LNCAP (cell line): Measurements from ENCODE around the gene ST8SIA6.
A peak's percentile ranks its signal among the peaks of the same experiment; 100 is the strongest.

Source experiments
- CTCF ChIP-seq: fragments of 450-650 bp; IDR thresholded peaks from 2 replicates; pipeline ENCODE4 v1.5.1; 2017; ENCODE audit warnings: mild to moderate bottlenecking

ST8SIA6 gene

DNA sequence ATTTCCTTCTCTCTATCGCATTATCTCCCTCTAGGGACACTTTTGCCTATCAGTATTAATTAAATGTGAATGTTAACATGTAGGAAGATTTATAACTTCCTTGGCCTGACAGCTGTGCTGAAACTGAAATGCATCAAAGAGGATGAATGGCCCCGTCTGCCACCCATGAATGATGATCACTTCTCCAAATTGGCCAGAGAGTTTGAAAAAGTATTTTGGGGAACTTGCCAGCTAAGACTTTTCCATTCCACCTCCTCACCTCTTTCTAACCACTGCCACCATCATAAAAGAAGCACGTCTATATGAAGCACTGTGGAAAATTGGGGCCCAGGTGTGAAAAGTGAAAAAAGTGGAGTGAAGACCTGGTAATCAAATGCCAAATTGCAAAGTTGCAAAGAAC lies 25.4 kb upstream of the ST8SIA6 start:
- TF ChIP-seq CTCF = no peak

DNA sequence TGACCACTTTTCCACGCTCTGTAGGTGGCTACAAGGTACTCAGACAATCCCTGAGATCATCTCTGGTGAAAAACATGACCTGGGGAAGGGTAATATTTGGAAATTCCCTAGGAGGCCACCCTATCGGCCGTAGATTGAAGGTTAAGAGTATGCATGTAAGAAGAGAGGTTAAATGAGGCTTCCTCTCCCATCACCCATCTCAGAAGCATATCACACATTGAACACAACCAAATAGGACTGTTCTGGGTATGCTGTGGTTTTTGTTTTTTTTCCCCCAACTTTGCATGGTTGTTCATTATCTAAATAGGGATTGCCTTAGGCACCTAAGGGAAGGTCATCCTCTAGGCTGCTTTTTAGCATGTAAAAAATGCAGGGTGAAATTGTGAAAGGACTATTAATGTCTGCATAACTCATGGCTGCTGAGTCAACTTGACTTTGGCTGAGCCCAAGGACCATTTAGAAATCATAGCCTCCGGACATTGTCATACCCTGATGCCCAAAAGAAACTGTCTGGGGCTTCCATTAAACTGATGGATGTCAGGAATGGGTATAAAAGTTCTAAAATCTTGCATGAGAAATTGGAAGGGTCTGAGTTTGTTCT lies 24.7 kb upstream of the ST8SIA6 start:
- no peak for TF ChIP-seq CTCF

- TF ChIP-seq CTCF = no peak
These were observed 21.7 kb upstream of the ST8SIA6 start for GRCh38 chr10:17476073-17476472.

DNA sequence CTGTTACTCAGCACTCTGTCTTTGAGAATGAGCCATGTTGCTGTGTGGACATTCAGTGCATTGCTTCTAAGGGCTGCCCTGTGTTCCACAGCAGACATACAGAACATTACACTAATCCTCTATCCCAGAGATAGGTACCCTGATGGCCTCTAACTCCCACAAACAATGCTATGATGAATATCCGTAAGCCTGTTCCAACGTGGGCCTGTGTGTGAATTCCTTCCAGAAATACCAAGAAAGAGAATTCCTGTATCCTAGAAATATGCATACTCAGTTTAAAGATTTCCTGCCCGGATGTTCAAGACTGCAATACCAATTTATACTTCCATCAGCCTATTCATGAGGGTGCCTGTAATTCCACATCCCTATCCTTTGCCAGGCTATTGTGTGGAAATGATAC lies 21.3 kb upstream of the ST8SIA6 start:
- TF ChIP-seq CTCF = no peak

- TF ChIP-seq CTCF = peak; percentile 41; the same call in 1 of the 2 replicates
These were observed 20.4 kb upstream of the ST8SIA6 start for GRCh38 chr10:17474595-17475323.

- no peak for TF ChIP-seq CTCF
These were observed 19.0 kb upstream of the ST8SIA6 start for GRCh38 chr10:17473228-17473950.

DNA sequence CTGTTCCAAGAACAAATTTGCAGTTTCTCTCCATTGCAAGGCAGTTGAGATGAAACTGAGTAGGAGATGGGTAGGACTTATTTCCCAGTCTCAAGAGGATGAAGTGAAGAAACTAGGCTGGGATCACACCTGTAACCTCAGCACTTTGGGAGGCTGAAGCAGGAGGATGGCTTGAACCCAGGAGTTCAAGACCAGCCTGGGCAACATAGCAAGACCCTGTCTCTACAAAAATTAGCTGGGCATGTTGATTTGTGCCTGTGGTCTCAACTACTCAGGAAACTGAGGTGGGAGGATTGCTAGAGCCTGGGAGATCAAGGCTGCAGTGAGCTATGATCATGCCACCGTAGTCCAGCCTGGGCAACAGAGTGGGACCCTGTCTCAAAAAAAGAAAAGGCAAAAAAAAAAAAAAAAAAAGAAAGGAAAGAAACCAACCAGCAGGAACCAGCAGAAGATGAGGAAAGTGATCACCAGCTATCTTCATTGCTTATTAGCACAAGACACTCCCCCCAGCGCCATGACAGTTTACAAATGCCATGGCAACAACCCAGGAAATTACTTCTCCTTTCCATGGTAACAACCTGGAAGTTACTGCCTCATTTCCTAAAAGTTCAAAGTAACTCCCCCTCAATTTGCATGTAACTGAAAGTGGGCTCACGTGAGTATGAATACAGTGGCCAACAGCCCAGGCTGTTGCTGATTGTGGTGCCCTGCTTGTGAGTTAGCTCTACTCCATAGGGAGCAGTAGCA lies 18.3 kb upstream of the ST8SIA6 start:
- TF ChIP-seq CTCF = no peak
